Activated naive CD8-positive, alpha-beta T cell treated with anti-CD3 and anti-CD28 coated beads, Interleukin-2, amount 50 U/mL, for 16 hours (primary cell): Measurements from ENCODE around the gene PLA2R1.
"Not testable (repeated sequence)": the region's sequence is repeated elsewhere in the genome, so short reads cannot be mapped to it uniquely, and the experiment has no call there.

Experiments used
- DNase-seq: peaks from one replicate; pipeline ENCODE4 v3.0.0-alpha.2; 2020; ENCODE audit warnings: low read depth, low spot score

Gene PLA2R1

DNA sequence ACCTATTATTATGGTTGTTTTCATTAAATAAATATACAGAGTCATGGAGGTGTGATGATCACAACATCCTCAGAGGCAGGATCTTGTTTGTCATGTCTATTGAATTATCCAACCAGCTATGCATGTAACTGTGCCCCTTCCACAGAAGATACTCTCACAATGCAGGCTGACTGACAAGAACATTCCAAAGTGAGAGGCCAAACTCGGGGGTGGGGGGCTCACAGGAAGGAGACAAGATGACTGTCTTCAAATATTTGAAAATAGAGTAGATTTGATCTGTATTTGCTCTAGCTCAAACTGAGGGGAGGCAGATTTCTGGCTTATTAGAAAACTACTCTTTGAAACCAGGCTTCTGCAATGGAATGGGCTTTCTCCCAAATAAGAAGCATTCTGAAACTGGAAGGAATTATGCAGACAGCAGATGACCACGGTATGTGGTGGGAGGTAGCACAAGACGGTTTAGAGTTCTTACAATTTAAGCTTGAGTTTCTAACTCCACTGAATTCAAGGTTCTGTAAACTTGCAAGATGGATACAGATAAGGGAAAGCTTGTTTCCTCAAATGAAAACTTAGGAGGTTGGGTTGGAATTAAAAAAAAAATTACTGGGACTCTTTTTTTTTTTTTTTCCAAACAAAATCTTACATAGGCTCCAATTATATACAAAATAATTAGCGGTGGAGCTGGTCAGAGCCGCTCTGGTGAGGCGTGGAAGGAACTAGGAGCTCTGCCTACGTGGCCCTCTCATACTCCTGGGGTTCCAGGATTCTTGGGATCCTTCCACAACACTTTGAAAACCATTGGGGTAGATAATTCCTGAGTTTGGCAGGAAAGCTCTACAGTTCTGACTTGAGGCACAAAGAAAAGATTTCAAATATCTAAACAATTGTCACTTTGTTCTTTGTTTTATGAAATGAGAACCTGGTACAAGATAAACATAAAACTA is 79.3 kb downstream of the PLA2R1 start:
- no peak for DNase-seq

- DNase-seq: no peak
These were observed 80.1 kb downstream of the PLA2R1 start for GRCh38 chr2:159982270-159982669.

GRCh38 chr2:159976527-159977160 is 85.8 kb downstream of the PLA2R1 start:
- DNase-seq: no peak

DNA sequence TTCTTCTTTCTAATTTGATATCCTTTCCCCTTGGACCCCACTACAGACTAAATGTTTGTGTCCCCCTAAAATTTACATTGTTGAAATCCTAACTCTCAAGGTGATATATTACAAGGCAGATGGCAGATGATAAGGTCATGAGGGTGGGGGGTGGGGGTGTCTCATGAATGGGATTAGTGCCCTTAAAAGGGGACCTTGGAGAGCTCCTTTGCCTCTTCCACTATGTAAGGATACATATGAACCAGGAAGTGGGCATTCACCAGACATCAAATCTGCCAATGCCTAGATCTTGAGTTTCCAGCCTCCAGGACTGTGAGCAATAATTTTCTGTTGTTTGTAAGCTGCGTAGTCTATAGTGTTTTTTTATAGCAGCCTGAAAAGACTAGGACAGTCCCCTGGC is 89.1 kb downstream of the PLA2R1 start:
- DNase-seq: no peak

DNA sequence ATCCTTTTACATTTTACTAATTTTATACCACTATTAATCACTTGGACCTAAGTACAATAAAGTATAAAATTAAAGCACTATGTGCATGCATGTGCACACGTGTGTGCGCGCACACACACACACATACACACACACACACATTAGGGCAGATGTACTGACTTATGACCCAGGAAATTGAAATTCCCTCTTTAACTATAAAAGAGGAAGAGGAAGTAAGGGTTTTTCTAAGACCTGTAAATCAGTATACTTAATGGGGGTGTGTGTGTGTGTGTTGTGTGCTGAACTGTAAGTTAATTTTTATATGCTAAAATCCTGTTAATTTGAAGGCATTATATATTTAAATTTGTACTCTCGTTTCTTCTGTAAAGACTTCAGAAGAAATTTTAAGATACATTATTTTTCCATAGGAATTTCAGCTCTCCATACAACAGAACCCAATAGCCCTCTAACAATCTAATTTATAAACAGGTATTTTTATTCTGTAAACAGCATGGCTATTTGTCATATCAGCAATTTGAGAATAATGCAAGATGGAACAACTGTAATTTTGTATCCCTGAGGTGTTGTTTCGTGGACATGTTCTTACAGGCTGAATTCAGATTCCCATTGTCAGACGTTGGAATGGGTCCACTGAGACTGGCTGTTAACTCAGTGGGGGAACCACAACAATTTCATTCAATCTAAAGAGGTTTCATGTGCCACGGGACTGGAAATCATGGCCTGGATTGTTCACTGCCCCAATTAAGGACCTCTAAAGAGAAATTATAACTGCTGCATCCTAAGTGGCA is 90.9 kb downstream of the PLA2R1 start:
- DNase-seq: no peak

- not testable (repeated sequence) for DNase-seq
These were observed 91.9 kb downstream of the PLA2R1 start for GRCh38 chr2:159970548-159970947.

- DNase-seq: no peak
These were observed 94.0 kb downstream of the PLA2R1 start for GRCh38 chr2:159968279-159968900.

DNA sequence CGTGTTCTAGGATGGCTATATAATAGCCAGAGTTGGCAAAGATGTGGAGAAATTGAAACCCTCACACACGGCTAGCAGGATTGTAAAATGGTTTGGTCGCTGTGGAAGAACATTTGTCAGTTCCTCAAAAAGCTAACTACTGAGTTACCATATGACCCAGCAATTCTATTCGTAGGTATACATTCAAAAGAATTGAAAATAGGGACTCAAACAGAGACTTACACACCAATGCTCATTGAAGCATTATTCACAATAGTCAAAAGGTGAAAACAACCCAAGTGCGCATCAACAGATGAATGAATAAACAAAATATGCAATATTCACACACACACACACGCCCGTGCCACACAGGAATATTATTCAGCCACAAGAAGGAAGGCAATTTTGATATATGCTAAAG is 98.7 kb downstream of the PLA2R1 start:
- DNase-seq: no peak

- not testable (repeated sequence) for DNase-seq
These were observed 99.9 kb downstream of the PLA2R1 start for GRCh38 chr2:159962513-159962912.

- DNase-seq: no peak
These were observed 101.0 kb downstream of the PLA2R1 start for GRCh38 chr2:159961451-159961850.

- DNase-seq: no peak
These were observed 101.4 kb downstream of the PLA2R1 start for GRCh38 chr2:159961037-159961436.

DNA sequence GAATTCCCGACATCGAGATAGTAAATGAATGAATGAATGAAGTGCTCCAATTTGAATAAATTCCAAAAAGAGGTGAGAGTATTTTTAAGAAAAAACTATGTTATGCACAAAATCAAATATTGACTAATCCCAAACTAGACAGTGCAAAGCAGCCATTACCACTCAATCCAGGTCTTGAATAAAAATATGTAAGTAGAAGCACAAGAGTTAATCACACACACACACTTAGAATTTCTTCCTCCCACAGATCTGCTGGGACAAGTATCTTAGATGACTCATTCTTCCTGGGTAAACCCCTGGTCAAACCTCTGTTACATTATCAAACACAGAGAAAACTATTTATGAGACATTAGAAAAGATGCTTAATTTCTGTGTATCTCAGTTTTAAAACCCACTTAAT is 102.0 kb downstream of the PLA2R1 start:
- DNase-seq: no peak

DNA sequence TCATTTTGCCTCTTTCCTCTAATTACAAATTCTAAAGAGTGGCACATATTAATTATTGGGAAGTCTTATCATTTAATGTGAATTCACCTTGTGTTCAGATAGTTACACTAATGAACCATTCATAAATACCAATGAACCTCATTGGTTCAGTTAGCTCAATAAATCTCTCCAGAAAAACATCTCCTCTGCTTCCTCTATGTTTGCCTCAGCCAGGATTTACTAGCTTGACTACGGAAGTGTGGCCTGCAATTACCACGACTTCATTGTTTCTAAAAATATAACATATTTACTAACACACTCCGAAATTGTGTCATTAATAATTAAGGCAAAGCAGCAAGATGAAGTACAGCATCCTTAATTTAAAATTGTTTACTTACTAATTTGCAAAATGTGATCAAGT is 103.3 kb downstream of the PLA2R1 start:
- no peak for DNase-seq

GRCh38 chr2:159953136-159953823 is 109.1 kb downstream of the PLA2R1 start:
- DNase-seq: no peak

- no peak for DNase-seq
These were observed 116.0 kb downstream of the PLA2R1 start for GRCh38 chr2:159946326-159946999.

GRCh38 chr2:159944874-159945273 is 117.5 kb downstream of the PLA2R1 start:
- no peak for DNase-seq

DNA sequence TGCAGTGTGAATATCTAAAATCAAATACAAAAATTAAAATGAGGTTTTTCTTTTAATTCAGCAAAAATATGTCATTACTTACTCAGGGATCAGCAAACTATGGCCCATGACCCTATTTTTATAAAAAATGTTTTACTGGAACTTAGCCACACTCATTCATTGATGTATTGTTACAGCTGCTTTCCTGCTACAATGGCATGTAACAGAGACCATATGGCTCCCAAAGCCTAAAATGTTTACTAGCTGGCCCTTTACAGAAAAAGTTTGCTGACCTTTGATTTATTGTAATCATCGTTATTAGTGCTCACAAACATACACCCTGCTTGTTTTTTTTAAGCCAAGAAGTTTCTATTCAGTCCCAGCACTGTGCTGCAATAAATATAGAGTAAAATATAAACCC is 120.3 kb downstream of the PLA2R1 start:
- DNase-seq: no peak

- DNase-seq: no peak
These were observed 120.7 kb downstream of the PLA2R1 start for GRCh38 chr2:159941729-159942128.

DNA sequence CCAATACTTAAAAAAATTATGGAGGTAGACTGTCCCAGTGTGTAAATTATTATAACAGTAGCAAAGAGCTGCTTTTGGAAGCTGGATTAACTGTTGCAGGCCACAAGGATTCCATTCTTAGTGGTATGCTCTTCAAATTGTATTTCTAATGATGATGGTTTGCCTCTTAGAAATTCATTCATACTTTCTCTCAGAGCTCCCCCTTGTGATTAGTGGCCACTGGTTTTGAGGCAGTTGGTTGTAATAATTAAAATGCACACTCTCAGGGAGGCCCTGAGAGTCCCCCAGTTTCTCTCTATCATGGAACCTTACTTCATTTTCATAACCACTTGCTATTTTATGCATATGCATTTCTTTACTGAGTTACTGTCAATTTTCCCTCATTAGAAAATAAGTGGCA is 122.5 kb downstream of the PLA2R1 start:
- DNase-seq: no peak

- DNase-seq: no peak
These were observed 124.0 kb downstream of the PLA2R1 start for GRCh38 chr2:159938395-159938794.

DNA sequence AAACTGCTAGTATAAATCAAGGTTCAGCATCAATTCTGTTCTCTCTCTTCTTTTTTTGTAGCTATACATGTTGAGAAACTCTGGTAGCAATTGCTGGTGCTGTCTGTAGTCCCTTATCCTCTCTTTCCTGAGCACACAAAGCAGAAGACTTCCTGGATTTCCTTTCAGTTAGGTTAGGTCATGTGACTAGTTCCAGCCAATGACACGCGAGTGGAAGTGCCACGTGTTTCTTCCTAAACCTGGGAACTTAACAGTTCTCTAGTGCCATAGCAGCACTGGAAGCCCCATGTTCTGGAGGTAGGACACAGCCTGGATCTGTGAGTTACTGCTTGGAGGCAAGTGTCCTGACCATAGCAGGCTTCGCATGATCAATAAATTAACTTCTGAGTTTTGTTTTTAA is 125.9 kb downstream of the PLA2R1 start:
- DNase-seq: no peak
